Esophagus squamous epithelium (tissue), 4 donors: ENCODE data around the gene SYT17.

Experiments
- POLR2A ChIP-seq, 4 donors: fragments of 450-650 bp; IDR thresholded peaks; one replicate each; pipeline ENCODE4 v1.6.1; 2017; ENCODE audit warnings: antibody characterized with exemption in 4 of 4, mild to moderate bottlenecking in 4 of 4, moderate library complexity in 3 of 4
- TF ChIP-seq, protein P1 (sequence below), 6 experiments: fragments of 450-650 bp in 4 of 6; fragments of 200-600 bp in 2 of 6; sonication (generic) in 2 of 6; IDR thresholded peaks; one replicate each; pipeline ENCODE4 v1.5.1; 2016 to 2019; ENCODE audit warnings: antibody characterized with exemption in 6 of 6, mild to moderate bottlenecking in 4 of 6, moderate library complexity in 4 of 6

DNA sequence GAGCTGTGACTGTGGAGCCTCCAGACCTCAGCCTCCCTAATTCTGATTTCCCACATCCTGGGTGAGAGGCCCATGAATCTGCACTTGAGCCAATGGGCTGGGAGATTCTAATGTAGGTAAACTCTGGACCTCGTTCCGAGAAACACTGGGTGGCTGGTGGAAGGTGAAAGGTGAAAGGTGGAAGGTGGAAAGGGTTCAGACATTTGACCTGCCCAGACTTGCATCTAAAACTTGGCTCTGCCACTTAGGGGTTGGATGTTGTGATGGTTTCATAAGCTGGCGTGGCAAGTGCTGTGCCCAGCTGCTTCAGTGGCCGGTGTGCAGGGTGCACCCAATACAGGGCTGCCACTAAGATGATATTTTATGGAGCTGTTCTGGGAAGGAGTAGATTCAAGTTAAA lies 24.8 kb downstream of the SYT17 start:
- TF ChIP-seq, protein P1, sequence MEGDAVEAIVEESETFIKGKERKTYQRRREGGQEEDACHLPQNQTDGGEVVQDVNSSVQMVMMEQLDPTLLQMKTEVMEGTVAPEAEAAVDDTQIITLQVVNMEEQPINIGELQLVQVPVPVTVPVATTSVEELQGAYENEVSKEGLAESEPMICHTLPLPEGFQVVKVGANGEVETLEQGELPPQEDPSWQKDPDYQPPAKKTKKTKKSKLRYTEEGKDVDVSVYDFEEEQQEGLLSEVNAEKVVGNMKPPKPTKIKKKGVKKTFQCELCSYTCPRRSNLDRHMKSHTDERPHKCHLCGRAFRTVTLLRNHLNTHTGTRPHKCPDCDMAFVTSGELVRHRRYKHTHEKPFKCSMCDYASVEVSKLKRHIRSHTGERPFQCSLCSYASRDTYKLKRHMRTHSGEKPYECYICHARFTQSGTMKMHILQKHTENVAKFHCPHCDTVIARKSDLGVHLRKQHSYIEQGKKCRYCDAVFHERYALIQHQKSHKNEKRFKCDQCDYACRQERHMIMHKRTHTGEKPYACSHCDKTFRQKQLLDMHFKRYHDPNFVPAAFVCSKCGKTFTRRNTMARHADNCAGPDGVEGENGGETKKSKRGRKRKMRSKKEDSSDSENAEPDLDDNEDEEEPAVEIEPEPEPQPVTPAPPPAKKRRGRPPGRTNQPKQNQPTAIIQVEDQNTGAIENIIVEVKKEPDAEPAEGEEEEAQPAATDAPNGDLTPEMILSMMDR (IDR thresholded peaks at IDR 0.05) = no peak
- TF ChIP-seq POLR2A (IDR thresholded peaks at IDR 0.05) = no peak
